ENCODE results near the gene ANKH.
A peak's percentile ranks its signal among the peaks of the same experiment; 100 is the strongest.

The ANKH gene

DNA sequence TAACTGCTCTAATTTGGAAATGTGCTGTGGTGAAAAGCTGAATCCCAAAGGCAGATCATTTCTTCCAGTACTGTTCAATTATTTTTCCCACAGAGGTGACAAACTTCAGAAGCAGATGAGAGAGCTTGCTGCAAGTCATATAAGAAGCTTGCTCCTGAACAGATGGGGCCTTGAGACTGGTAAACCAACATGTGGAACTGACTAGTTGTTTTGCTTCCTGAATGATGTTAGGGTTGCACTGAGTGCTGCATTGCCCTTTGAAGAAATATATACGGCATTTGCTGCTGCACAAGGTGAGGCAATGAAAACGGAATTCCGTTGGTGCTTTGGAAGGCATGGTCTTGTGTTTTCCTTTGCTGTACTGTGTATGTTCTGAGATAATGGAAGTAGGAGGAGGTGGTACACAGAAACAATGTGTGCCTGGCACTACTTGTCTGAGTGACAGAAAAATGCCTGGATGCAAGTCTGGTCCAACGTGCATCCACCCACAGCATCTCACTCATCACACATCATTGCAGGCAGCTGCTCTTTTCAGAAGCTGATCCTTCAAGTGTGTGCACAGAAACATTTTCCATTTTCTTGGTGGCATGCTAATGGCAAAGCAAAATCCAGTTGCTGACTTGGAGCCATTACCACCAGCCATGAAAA lies 76.9 kb downstream of the ANKH start:
- Mint-ChIP-seq H3K4me1 (ENCODE audit: low read depth) (peaks cover 21% of the 10 kb centered on the region), H3K27ac (no peak overlapping the region), H3K36me3 (ENCODE audit: low read depth) (peaks cover 14% of the 10 kb centered on the region), H3K4me3 (no peak overlapping the region), H3K9me3 (no peaks in the 10 kb centered on the region), H3K27me3 (no peaks in the 10 kb centered on the region)
- intact Hi-C loops (cut with micrococcal nuclease) = no loop called here

DNA sequence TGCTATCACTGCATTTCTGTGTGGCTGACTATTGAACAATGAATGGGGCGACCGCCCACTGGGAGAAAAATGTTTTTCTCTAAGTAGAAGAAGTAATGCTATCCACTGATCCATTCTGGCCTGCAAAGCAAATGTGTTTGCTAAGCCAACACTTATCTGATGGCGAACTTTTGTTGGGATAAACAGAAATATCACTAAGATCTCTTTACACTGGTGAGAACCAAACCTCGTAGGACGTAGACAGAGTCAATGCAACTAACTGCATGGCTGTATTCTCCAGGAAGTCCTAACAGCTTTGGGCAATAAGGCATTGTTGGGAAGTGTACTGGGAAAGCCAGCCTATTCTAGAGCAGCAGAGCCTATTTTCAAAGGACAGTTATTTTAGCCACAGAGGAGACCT lies 77.7 kb downstream of the ANKH start:
- H3K9me3 Mint-ChIP-seq = no peaks in the 10 kb centered on the region
- intact Hi-C loops (cut with micrococcal nuclease) = no loop called here
- H3K4me3 Mint-ChIP-seq = no peak overlapping the region
- peaks cover 21% of the 10 kb centered on the region for H3K4me1 Mint-ChIP-seq (ENCODE audit: low read depth)
- H3K36me3 Mint-ChIP-seq (ENCODE audit: low read depth) = peaks cover 14% of the 10 kb centered on the region
- H3K27ac Mint-ChIP-seq = no peak overlapping the region
- H3K27me3 Mint-ChIP-seq = no peaks in the 10 kb centered on the region

DNA sequence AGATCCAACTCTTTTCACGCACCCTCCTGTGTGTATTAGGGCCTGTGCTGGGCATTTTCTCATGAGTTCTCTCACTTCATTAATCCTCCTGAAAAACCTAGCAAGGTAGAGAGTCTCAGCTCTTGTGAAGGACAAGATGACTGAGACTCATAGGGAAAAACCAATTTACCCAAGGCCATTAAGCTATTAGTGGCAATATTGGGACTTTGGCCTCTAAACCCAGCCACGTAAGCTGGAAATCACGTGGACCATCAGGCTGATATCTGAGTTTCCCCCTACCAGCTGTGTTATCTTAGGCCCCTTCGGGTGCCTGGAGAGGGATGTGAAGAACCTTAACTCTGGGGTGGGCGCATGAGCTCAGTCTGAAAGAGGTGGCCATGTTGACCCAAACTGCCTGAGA lies 80.7 kb downstream of the ANKH start:
- Mint-ChIP-seq H3K4me3 (no peak overlapping the region), H3K27me3 (no peaks in the 10 kb centered on the region), H3K9me3 (no peaks in the 10 kb centered on the region), H3K27ac (peak overlapping the region; percentile 15), H3K36me3 (ENCODE audit: low read depth) (peaks cover 14% of the 10 kb centered on the region), H3K4me1 (ENCODE audit: low read depth) (peaks cover 48% of the 10 kb centered on the region)
- intact Hi-C loops (cut with micrococcal nuclease) = no loop called here

DNA sequence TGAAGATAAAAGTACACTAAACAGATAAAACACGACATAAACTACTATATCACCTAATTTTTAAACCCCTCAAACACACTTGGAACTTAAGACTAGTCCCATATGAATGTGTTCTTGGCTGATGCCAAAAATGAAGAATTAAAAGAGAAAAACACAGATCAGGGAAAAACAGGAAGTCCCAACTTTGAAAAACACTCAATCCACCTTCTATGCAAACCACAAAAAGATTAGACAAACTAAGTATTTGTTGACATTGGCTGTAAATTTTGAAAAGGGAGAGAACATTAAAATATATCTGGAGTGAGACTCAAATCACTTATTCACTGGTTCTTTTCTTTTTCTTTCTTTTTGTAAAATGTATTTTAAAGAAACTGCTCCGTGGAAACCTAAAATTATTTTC lies 81.4 kb downstream of the ANKH start:
- Mint-ChIP-seq H3K27me3 (no peaks in the 10 kb centered on the region), H3K27ac (peak overlapping the region; percentile 15), H3K4me3 (no peak overlapping the region), H3K4me1 (ENCODE audit: low read depth) (peaks cover 48% of the 10 kb centered on the region), H3K36me3 (ENCODE audit: low read depth) (peaks cover 15% of the 10 kb centered on the region), H3K9me3 (no peaks in the 10 kb centered on the region)
- intact Hi-C loops (cut with micrococcal nuclease) = no loop called here

DNA sequence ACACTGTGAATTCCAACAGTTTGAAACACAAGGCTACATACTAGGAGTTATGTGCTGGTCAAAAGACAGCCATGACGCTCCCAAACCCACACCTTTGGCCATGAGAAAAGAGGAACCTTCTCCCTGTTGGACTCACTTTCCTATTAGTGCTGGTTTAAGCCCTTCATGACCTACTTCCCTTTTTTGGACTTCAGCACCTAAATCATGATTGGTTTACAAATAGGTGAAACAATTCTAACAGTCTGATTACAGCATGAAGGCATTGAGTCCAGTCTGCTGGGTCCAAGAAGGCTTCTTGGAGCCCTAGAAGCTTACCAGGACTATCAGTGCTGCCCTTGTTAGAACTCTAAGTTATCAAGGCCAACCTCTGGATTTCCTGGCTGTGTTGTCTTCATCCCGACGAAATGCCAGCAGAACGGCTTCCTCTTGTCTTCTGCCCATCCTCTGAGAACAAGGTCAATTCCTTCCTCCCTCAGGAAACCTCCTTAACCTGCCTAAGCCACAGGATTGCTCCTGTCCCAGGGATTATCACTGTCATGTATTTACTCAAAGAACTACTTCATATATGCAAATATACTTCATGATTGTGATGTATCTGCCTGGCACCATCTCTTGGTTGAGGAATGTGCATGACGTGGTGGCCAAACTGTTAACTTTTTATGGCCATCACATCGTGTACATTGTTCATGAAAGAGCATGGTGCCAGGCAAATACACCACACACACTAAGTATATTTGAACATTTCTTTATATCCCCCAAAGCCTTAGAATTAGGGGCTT lies 83.6 kb downstream of the ANKH start:
- no peak overlapping the region for H3K4me3 Mint-ChIP-seq
- no peak overlapping the region for H3K27ac Mint-ChIP-seq
- peaks cover 43% of the 10 kb centered on the region for H3K4me1 Mint-ChIP-seq (ENCODE audit: low read depth)
- no peaks in the 10 kb centered on the region for H3K27me3 Mint-ChIP-seq
- intact Hi-C loops (cut with micrococcal nuclease) = loop anchor here (5.0 kb wide), 1 partner anchor 34 kb away; no protein-coding TSS in a partner anchor
- H3K36me3 Mint-ChIP-seq (ENCODE audit: low read depth) = peaks cover 16% of the 10 kb centered on the region
- no peaks in the 10 kb centered on the region for H3K9me3 Mint-ChIP-seq

DNA sequence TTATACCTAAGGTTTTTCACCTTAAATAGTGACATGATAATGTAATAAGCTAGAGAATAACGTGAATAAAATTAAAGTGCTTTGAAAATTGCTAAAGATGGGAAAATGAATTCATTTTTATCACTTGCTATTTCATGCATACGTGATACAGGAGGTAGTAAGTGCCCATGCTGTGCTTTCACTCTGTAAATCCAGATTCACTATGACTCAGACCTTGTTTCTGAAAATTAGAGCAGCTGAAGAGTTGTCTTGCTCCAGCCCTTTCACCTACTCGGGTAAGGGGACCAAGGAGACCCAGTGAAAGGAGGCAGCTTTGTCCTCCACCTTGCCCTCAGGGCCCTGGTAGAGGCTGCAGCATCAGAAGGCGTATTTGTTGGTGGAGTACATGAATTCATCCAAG lies 87.9 kb downstream of the ANKH start:
- intact Hi-C loops (cut with micrococcal nuclease) = no loop called here
- Mint-ChIP-seq H3K27ac (no peak overlapping the region), H3K27me3 (no peaks in the 10 kb centered on the region), H3K4me3 (no peak overlapping the region), H3K36me3 (ENCODE audit: low read depth) (peaks cover 27% of the 10 kb centered on the region), H3K4me1 (ENCODE audit: low read depth) (peaks cover 37% of the 10 kb centered on the region), H3K9me3 (no peaks in the 10 kb centered on the region)

DNA sequence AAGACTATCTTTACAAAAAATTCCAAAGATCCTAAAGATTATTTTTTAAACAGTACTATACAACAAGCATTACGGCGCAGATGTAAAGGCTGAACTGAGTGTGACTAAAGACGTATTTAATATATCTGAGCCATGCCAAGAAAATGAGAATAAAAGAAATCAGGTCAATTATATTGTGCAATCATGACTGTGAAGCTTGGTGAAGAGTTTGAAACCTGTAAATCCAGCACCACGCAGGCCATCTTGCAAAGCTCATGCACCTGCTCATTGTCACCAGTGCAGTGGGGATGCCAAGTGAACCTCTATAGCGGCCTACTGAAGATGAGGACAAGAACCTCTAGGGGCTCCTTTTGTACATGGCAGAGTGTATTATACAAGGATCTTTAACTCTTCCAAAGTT lies 89.0 kb downstream of the ANKH start:
- H3K36me3 Mint-ChIP-seq (ENCODE audit: low read depth) = peaks cover 35% of the 10 kb centered on the region
- H3K27me3 Mint-ChIP-seq = no peaks in the 10 kb centered on the region
- no peak overlapping the region for H3K27ac Mint-ChIP-seq
- H3K4me1 Mint-ChIP-seq (ENCODE audit: low read depth) = peaks cover 26% of the 10 kb centered on the region
- intact Hi-C loops (cut with micrococcal nuclease) = no loop called here
- H3K9me3 Mint-ChIP-seq = no peaks in the 10 kb centered on the region
- H3K4me3 Mint-ChIP-seq = no peak overlapping the region

DNA sequence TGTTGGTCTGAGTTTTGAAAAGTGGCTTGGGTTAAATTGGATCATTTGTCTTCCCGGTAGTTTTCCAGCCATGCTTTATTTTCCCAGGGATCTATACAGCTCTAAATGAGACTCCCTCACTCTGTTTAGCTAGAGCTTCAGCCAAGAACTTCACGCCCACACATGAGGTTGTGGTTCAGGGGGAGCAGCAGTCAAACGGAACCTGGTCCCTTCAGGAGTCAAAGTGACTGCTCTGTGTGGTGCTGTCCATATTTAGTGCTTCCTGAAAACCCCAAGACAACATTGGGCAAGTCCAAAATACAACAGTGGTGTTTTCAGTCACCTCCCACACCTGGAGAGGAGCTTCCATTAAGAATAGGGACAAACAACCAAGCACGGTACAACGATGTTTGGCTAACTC lies 90.5 kb downstream of the ANKH start:
- Mint-ChIP-seq H3K27me3 (no peaks in the 10 kb centered on the region), H3K9me3 (no peaks in the 10 kb centered on the region), H3K27ac (no peak overlapping the region), H3K4me3 (no peak overlapping the region), H3K4me1 (ENCODE audit: low read depth) (peaks cover 17% of the 10 kb centered on the region), H3K36me3 (ENCODE audit: low read depth) (peaks cover 30% of the 10 kb centered on the region)
- intact Hi-C loops (cut with micrococcal nuclease) = no loop called here

DNA sequence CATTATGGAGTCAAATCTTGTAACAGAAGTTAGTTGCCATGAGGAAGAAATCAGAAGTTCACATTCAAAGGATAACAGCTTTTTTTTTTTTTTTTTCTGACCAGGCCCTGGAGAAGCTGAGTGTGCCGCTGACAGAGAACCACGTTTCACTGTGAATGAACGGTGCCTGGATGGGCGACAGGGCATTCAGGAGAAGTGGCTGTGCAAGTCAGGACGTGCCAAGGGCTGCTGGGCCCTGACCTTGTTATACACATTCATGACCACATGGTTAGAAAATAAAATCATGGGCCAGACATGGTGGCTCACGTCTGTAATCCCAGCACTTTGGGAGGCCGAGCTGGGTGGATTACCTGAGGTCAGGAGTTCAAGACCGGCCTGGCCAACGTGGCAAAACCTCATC lies 91.6 kb downstream of the ANKH start:
- Mint-ChIP-seq H3K27ac (no peak overlapping the region), H3K36me3 (ENCODE audit: low read depth) (peaks cover 34% of the 10 kb centered on the region), H3K4me1 (ENCODE audit: low read depth) (peaks cover 25% of the 10 kb centered on the region), H3K9me3 (no peaks in the 10 kb centered on the region), H3K27me3 (no peaks in the 10 kb centered on the region), H3K4me3 (no peak overlapping the region)
- intact Hi-C loops (cut with micrococcal nuclease) = no loop called here

DNA sequence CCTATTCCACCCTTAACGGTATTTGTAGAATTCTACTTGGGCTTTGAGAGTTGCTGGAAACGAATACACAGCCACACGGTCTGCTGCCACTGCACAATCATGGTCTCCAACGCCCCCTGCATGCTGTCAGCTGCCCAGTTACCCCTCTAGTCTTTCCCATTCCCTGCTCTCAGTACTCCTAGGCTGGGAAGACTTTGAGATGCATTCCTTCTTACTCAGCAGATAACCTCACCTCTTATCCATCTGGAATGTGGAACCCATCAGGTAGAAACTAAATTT lies 92.8 kb downstream of the ANKH start:
- intact Hi-C loops (cut with micrococcal nuclease) = no loop called here
- Mint-ChIP-seq H3K27ac (no peak overlapping the region), H3K27me3 (no peaks in the 10 kb centered on the region), H3K4me1 (ENCODE audit: low read depth) (peaks cover 25% of the 10 kb centered on the region), H3K9me3 (no peaks in the 10 kb centered on the region), H3K4me3 (no peak overlapping the region), H3K36me3 (ENCODE audit: low read depth) (peaks cover 30% of the 10 kb centered on the region)

DNA sequence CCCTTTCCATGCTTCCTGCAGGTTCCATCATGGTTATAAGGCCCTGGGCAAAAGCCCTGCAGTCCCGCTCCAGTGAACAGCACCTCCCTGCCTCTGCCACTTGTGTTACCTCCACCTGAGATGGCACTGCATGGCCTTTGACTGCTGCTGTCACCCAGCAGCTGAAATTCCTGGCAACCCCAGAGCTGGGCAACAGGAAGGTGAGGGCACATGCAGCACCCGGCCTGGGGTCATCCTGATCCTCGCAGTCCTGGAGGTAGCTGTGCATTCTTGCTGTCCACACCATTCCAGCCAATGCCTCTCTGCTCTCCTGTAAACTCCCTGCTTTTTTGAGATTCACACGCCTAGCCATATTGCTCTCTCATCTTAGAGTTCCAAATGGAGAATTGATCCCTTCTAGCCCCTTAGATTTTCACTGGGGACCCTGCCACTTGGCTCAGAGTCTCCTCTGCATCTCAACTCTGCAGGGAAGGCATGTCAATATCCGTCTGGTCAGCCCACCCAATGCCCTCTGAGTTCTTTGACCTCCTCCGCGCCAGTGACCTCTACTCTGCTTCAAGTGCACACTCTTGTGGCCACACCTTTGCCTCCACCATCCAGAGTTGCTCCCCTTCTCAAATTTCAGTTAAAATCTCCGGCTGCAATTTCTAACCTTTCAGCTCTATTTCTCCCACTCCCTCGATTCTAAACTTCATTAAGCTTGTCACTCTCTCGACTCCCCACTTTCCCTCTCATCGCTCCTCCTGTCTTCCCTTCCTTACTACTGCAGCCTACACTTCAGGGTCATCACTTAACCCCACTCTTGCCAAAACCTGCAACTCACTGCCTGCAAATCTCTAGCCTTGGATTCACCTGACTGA lies 93.4 kb downstream of the ANKH start:
- no peaks in the 10 kb centered on the region for H3K9me3 Mint-ChIP-seq
- H3K4me1 Mint-ChIP-seq (ENCODE audit: low read depth) = peaks cover 25% of the 10 kb centered on the region
- H3K27ac Mint-ChIP-seq = no peak overlapping the region
- H3K36me3 Mint-ChIP-seq (ENCODE audit: low read depth) = peaks cover 30% of the 10 kb centered on the region
- H3K27me3 Mint-ChIP-seq = no peaks in the 10 kb centered on the region
- no peak overlapping the region for H3K4me3 Mint-ChIP-seq
- intact Hi-C loops (cut with micrococcal nuclease) = no loop called here

DNA sequence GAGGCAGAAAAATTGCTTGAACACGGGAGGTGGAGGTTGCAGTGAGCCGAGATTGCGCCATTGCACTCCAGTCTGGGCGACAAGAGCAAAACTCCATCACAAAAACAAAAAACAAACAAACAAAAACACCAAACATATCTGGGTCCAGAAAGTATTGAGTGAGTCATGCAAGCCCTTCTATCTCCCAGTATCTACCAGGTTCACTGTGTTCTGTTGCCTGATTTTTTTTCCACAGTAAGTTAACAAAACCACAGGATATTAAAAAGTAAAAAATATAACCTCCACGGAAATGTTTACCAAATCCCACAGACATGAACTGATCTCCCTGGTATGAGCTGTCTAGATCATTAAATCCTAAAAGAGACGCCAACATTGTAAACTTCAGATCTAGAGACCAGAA lies 94.4 kb downstream of the ANKH start:
- no peak overlapping the region for H3K4me3 Mint-ChIP-seq
- intact Hi-C loops (cut with micrococcal nuclease) = no loop called here
- H3K27me3 Mint-ChIP-seq = no peaks in the 10 kb centered on the region
- H3K27ac Mint-ChIP-seq = no peak overlapping the region
- H3K4me1 Mint-ChIP-seq (ENCODE audit: low read depth) = peaks cover 25% of the 10 kb centered on the region
- no peaks in the 10 kb centered on the region for H3K9me3 Mint-ChIP-seq
- peaks cover 30% of the 10 kb centered on the region for H3K36me3 Mint-ChIP-seq (ENCODE audit: low read depth)

DNA sequence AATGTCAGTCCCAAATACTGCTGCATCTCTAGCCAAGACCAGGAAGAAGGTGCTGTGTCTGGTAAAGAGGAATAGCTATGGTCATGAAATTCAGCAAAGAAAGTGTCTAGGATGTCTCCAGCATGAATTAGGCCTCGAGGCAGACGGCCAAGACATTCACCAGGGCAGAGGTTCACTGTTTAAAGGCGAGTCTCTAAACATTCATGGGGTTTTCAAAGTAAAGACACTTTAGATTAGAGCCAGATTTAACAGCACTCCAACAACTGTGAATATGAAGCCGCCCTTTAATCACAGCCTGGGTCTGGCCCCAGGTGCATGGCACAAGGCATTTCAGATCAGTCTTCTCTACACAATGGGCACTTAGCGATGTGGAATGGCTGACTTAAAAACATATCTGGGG lies 95.0 kb downstream of the ANKH start:
- no peaks in the 10 kb centered on the region for H3K9me3 Mint-ChIP-seq
- H3K4me3 Mint-ChIP-seq = no peak overlapping the region
- peaks cover 30% of the 10 kb centered on the region for H3K36me3 Mint-ChIP-seq (ENCODE audit: low read depth)
- intact Hi-C loops (cut with micrococcal nuclease) = no loop called here
- no peaks in the 10 kb centered on the region for H3K27me3 Mint-ChIP-seq
- H3K4me1 Mint-ChIP-seq (ENCODE audit: low read depth) = peaks cover 25% of the 10 kb centered on the region
- H3K27ac Mint-ChIP-seq = no peak overlapping the region

DNA sequence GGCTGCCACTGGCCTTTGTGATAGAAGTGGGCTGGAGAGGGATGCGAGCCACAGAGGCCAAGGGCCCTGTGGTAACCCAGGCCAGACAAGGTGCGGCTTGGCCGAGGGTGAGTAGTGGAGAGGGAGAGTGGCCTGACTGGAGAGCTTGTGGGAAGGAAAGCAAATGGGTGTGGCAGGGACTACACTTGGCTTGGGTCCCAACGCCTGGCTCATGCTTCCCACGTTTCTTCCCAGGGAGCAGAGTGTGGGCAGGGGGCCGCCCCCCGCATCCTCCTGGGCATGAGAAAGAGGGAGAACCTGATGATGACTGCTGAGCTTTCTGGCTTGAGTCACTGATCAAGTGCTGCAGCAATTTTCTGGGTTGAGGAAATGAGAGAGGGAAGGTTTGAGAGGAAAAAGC lies 95.7 kb downstream of the ANKH start:
- H3K4me1 Mint-ChIP-seq (ENCODE audit: low read depth) = peaks cover 20% of the 10 kb centered on the region
- H3K27me3 Mint-ChIP-seq = no peaks in the 10 kb centered on the region
- H3K27ac Mint-ChIP-seq = peak overlapping the region; percentile 7
- peaks cover 30% of the 10 kb centered on the region for H3K36me3 Mint-ChIP-seq (ENCODE audit: low read depth)
- H3K4me3 Mint-ChIP-seq = no peak overlapping the region
- intact Hi-C loops (cut with micrococcal nuclease) = no loop called here
- H3K9me3 Mint-ChIP-seq = no peaks in the 10 kb centered on the region

Data from dendritic cell treated with granulocyte-macrophage colony-stimulating factor and Interleukin-4, amounts not matched to agents 40 ng/mL and 50 ng/mL, for 4 days (primary cell).